Osteocyte (in vitro differentiated cells): ENCODE measurements around the gene DDOST. TPM values are rescaled to one million over a fixed set of nuclear protein-coding genes. Genes with fewer than 3 reads are reported as not detected.
A peak's percentile ranks its signal among the peaks of the same experiment; 100 is the strongest.

Source experiments
- DNase-seq: peaks from one replicate; pipeline ENCODE4 v3.0.0; 2021; ENCODE audit warnings: mixed read lengths; ENCODE audit not compliant: unreplicated experiment; ENCODE audit errors: extremely low spot score
- H3K27ac Mint-ChIP-seq: one replicate; pipeline ENCODE4 v1.8.0; 2021; ENCODE audit warnings: mild to moderate bottlenecking, mixed read lengths; ENCODE audit not compliant: unreplicated experiment
- H3K27me3 Mint-ChIP-seq: one replicate; pipeline ENCODE4 v1.8.0; 2021; ENCODE audit warnings: mixed read lengths; ENCODE audit not compliant: unreplicated experiment
- H3K36me3 Mint-ChIP-seq: one replicate; pipeline ENCODE4 v1.8.0; 2021; ENCODE audit warnings: mixed read lengths; ENCODE audit not compliant: unreplicated experiment
- H3K4me1 Mint-ChIP-seq: one replicate; pipeline ENCODE4 v1.8.0; 2021; ENCODE audit warnings: mixed read lengths; ENCODE audit not compliant: unreplicated experiment
- H3K4me3 Mint-ChIP-seq: one replicate; pipeline ENCODE4 v1.8.0; 2021; ENCODE audit warnings: mild to moderate bottlenecking, moderate library complexity, mixed read lengths; ENCODE audit not compliant: unreplicated experiment
- H3K9me3 Mint-ChIP-seq: one replicate; pipeline ENCODE4 v1.8.0; 2021; ENCODE audit warnings: mixed read lengths; ENCODE audit not compliant: unreplicated experiment
- total RNA-seq: library from RNA; stranded (reverse); gene quantifications from 2 replicates; pipeline ENCODE4 v1.2.1, GENCODE V29; 2021
- TF ChIP-seq, protein P1 (sequence below): fragments of 200-600 bp; sonication (generic); IDR thresholded peaks from 2 replicates; pipeline ENCODE4 v1.5.0; 2021; ENCODE audit warnings: antibody characterized with exemption, mild to moderate bottlenecking, moderate library complexity

DDOST gene
- total RNA-seq, 1 donor from 2014 or later, result 267 TPM

DNA sequence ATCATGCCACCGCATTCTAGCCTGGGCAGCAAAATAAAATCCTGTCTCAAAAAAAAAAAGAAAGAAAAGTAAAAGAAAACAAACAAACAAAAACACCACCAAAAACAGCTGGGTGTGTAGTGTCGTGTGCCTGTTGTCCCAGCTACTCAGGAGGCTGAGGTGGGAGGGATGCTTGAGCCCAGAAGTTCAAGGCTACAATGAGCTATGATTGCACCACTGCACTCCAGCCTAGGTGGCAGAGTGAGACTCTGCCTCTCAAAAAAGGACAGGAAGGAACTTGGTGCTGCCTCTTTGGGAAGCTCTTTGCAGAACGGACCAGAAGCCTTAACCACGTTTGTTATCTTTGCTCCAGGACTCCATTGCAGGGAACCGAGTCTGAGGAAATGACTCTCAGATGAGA, 45.7 kb upstream of the DDOST start:
- Mint-ChIP-seq H3K9me3 (no peaks in the 10 kb centered on the region), H3K36me3 (peaks cover 2% of the 10 kb centered on the region), H3K27ac (no peak overlapping the region), H3K27me3 (peaks cover 2% of the 10 kb centered on the region), H3K4me3 (no peak overlapping the region), H3K4me1 (no peaks in the 10 kb centered on the region)
- DNase-seq, result no peak
- TF ChIP-seq, protein P1, sequence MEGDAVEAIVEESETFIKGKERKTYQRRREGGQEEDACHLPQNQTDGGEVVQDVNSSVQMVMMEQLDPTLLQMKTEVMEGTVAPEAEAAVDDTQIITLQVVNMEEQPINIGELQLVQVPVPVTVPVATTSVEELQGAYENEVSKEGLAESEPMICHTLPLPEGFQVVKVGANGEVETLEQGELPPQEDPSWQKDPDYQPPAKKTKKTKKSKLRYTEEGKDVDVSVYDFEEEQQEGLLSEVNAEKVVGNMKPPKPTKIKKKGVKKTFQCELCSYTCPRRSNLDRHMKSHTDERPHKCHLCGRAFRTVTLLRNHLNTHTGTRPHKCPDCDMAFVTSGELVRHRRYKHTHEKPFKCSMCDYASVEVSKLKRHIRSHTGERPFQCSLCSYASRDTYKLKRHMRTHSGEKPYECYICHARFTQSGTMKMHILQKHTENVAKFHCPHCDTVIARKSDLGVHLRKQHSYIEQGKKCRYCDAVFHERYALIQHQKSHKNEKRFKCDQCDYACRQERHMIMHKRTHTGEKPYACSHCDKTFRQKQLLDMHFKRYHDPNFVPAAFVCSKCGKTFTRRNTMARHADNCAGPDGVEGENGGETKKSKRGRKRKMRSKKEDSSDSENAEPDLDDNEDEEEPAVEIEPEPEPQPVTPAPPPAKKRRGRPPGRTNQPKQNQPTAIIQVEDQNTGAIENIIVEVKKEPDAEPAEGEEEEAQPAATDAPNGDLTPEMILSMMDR, result no peak

DNA sequence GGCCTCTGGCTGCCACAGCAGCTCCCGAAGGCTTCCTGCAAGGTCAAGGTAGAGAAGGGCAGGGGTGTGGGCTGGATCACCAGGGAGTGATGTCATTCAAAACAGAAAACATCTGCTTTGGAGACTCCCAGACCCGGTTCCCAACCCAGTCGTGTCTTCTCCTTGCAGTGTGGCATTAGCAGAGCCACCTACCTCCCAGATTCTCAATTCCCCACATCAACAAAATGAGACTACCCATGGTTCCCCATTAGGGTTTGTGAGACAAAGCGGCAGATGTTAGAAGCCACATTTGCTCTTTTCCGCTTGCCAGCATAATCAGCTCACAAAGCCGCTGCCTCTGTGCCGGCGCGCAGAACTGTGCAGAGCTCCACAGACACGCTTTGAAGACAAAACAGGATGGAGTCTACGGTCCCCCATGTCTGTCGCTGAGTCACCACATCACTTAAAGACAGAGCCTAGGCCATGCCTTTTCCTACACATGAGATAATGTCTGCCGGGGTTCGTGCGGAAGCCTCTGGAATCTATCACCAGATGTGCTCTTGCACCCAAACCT, 44.1 kb upstream of the DDOST start:
- H3K9me3 Mint-ChIP-seq, result no peaks in the 10 kb centered on the region
- no peak for DNase-seq
- no peak overlapping the region for H3K27ac Mint-ChIP-seq

DNA sequence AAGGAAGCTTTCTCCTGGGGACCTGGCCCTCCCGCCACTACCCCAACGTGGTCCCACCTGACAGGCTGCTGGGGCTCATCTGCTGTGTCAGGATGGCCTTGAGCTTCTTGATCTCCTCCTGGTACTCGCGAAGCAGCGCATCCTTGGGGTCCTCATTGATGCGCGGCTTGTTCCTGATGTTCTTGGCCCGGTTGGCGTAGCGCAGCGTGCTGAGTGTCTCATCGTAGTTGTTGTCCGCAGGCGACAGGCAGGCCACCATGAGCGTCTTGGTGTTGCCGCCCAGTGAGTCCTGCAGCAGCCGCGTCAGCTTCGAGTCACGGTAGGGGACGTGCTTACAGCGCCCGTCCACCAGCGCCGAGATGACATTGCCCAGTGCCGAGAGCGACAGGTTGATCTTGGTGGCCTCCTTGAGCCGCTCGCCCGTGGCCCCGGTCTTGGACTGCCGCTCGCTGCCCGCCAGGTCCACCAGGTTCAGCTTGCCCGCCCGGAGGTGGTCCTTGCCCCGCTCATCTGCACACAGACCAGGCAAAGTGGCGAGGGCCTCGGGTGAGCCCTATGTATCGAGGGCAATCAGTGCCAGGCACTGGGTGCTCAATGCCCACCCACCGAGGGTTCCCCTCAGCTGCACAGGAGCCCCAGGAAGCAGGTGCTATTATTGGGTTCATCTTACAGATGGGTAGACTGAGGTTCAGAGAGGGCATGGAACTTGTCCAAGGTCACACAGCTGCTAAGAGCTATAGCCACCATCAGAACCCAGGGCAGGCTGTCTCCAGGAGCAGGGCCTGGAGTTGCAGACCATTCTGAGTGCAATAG, 43.4 kb upstream of the DDOST start:
- H3K27me3 Mint-ChIP-seq, result no peaks in the 10 kb centered on the region
- H3K27ac Mint-ChIP-seq, result no peak overlapping the region
- no peaks in the 10 kb centered on the region for H3K4me1 Mint-ChIP-seq
- no peak for DNase-seq
- no peak overlapping the region for H3K4me3 Mint-ChIP-seq
- H3K9me3 Mint-ChIP-seq, result no peaks in the 10 kb centered on the region
- TF ChIP-seq, protein P1, result no peak
- H3K36me3 Mint-ChIP-seq, result peaks cover 2% of the 10 kb centered on the region

More for the DNA sequence above, 44.1 kb upstream of the DDOST start:
- H3K4me3 Mint-ChIP-seq, result no peak overlapping the region
- H3K27me3 Mint-ChIP-seq, result no peaks in the 10 kb centered on the region
- TF ChIP-seq, protein P1, result no peak
- H3K36me3 Mint-ChIP-seq, result peaks cover 2% of the 10 kb centered on the region
- H3K4me1 Mint-ChIP-seq, result no peaks in the 10 kb centered on the region

DNA sequence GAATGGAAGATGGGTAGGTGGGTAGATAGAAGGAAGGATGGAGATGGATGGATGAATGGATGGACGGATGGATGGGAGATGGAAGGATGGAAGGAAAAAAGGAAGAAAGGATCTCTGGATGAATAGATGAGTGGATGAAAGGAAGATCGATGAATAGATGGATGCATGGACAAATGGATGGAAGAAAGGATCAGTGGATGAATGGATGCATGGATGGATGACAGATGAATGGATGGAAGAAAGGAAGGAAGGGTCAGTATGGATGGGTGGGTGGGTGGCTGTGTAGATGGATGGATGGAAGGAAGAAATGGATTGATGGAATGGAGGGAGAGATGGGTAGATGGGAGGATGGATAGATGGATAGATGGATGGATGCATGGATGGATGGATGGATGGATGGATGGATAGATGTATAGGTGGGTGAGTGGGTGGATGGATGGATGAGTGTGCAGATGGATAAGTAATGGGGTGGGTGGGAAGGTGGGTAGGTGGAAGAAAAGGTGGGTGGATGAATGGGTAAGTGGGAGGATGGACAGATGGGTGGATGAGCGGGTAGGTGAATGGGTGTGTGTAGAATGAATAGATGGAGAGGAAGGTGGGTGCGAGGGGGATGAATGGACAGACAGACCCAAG, 42.1 kb upstream of the DDOST start:
- Mint-ChIP-seq H3K36me3 (peaks cover 2% of the 10 kb centered on the region), H3K9me3 (no peaks in the 10 kb centered on the region), H3K4me3 (no peak overlapping the region), H3K27ac (no peak overlapping the region), H3K27me3 (no peaks in the 10 kb centered on the region), H3K4me1 (peaks cover 5% of the 10 kb centered on the region)
- TF ChIP-seq, protein P1, result no peak
- DNase-seq, result no peak

DNA sequence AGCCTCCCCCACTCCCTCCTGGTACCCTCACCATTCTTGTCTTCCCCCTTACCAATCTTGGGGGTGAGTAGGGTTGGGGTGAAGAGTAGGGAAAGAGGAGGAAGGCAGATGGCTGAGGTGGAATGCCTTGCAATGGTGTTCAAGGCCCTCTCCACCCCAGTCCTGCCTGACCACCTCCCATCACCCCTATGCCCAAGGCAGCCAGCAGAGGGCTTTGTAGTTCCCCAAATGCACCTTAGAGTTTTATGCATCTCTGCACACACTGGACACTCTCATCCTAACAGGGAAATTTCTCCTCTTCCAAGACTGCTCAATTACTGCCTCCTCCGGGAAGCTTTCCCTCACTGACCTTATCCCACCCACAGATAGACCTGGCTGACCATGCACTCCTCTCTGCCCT, 41.2 kb upstream of the DDOST start:
- DNase-seq, result no peak
- TF ChIP-seq, protein P1, result peak; percentile 39
- H3K27me3 Mint-ChIP-seq, result no peaks in the 10 kb centered on the region
- no peaks in the 10 kb centered on the region for H3K9me3 Mint-ChIP-seq
- H3K4me3 Mint-ChIP-seq, result no peak overlapping the region
- no peak overlapping the region for H3K27ac Mint-ChIP-seq
- peaks cover 10% of the 10 kb centered on the region for H3K4me1 Mint-ChIP-seq
- H3K36me3 Mint-ChIP-seq, result peaks cover 2% of the 10 kb centered on the region
